Measurements from ENCODE around the gene SPRY4. TPM values are rescaled to one million over a fixed set of nuclear protein-coding genes. Genes with fewer than 3 reads are reported as not detected.

SPRY4 gene
- total RNA-seq, 4 donors from 2014 or later = 15.4 to 29.0 (median 24.5) TPM

DNA sequence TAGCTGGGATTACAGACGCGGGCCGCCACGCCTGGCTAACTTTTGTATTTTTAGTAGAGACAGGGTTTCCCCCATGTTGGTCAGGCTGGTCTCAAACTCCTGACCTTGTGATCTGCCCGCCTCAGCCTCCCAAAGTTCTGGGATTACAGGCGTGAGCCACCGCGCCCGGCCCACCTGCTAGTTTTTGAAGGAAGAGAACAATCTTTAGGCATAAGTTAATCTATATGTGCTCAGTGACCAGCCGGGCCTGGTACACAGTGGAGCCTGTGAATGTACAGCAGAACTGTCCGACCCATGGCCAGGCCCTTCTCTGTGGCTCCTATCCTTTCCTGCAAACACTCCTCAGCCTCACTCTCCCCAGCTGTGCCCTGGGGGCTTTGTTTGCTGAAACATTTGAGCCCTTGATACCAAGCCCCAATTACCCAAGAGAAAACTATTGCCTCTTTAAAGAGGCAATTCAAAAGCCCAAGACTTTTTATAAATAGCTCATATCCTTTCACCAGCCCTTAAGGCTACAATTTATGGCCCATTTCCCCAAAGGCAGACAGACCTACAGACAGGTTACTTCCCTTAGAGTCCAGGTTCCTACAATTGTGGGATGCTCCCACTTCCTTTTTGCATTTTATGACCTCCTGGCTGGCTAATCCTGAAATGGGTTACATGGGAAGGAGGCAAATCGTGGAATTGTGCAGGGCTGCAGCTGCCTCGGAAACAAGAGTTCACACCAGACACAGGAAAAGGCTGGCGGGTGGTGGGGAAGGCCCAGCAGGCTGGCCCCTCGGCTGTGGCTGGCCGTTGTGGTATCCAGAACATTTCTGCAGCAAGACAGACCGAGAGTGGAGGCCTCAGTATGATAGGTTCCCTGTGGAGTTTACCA lies 37.5 kb downstream of the SPRY4 start:
- intact Hi-C loops (cut with DNase I) = no loop called here

GRCh38 chr5:142286111-142286510 lies 38.7 kb downstream of the SPRY4 start:
- TF ChIP-seq CTCF (IDR thresholded peaks at IDR 0.05) (no peak), EP300 (IDR thresholded peaks at IDR 0.05) (no peak), POLR2A (IDR thresholded peaks at IDR 0.05; ENCODE audit: low read depth) (no peak), POLR2AphosphoS5 (IDR thresholded peaks at IDR 0.05) (no peak)
- H3K4me1 ChIP-seq = peaks cover 0 to 10% (median 8%) of the 10 kb centered on the region in 4 donors
- H3K27me3 ChIP-seq = no peaks in the 10 kb centered on the region
- no peak overlapping the region for H3K4me3 ChIP-seq
- H3K36me3 ChIP-seq = no peaks in the 10 kb centered on the region
- no peak for DNase-seq (ENCODE audit: extremely low spot score)
- H3K27ac ChIP-seq (replicated peaks in 1 of 4) = no peak overlapping the region
- intact Hi-C loops (cut with DNase I) = no loop called here
- H3K9me3 ChIP-seq = no peaks in the 10 kb centered on the region
- 95% methylated on average over 12 of the region's 12 CpGs for WGBS

More for the DNA sequence above, 37.5 kb downstream of the SPRY4 start:
- Histone ChIP-seq H3K27me3 (no peaks in the 10 kb centered on the region), H3K4me3 (no peak overlapping the region), H3K36me3 (no peaks in the 10 kb centered on the region), H3K9me3 (no peaks in the 10 kb centered on the region), H3K27ac (replicated peaks in 1 of 4) (no peak overlapping the region), H3K4me1 (peaks cover 0 to 10% (median 7%) of the 10 kb centered on the region in 4 donors)
- DNase-seq (ENCODE audit: extremely low spot score) = no peak
- 86% methylated on average over 16 of the region's 17 CpGs for WGBS
- TF ChIP-seq EP300 (IDR thresholded peaks at IDR 0.05) (no peak), CTCF (IDR thresholded peaks at IDR 0.05) (no peak), POLR2AphosphoS5 (IDR thresholded peaks at IDR 0.05) (no peak), POLR2A (IDR thresholded peaks at IDR 0.05; ENCODE audit: low read depth) (no peak)

DNA sequence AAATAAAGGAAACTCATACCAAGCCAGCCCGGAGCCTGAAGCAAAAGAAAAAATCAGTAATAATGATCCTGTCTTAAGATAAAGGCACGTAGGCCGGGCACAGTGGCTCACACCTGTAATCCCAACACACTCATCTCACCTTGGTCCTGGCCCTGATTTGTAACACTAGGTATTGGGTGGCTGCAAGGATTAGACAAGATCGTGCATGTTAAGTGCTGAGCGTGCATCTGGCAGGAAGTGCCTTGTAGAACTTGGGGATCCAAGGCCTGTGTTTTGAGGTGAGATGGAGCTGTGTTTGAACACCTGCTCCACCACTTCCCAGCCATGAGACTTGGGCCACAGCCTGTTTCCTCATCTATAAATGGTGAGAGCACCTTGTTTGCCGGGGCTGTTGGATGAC lies 41.5 kb downstream of the SPRY4 start:
- 92% methylated on average over 6 of the region's 6 CpGs for WGBS
- TF ChIP-seq EP300 (IDR thresholded peaks at IDR 0.05) (no peak), POLR2A (IDR thresholded peaks at IDR 0.05; ENCODE audit: low read depth) (no peak), POLR2AphosphoS5 (IDR thresholded peaks at IDR 0.05) (no peak), CTCF (IDR thresholded peaks at IDR 0.05) (no peak)
- intact Hi-C loops (cut with DNase I) = no loop called here
- Histone ChIP-seq H3K4me3 (no peak overlapping the region), H3K27ac (replicated peaks in 1 of 4) (no peak overlapping the region), H3K9me3 (no peaks in the 10 kb centered on the region), H3K27me3 (no peaks in the 10 kb centered on the region), H3K4me1 (peaks cover 0 to 21% (median 7%) of the 10 kb centered on the region in 4 donors), H3K36me3 (no peaks in the 10 kb centered on the region)
- DNase-seq (ENCODE audit: extremely low spot score) = no peak

DNA sequence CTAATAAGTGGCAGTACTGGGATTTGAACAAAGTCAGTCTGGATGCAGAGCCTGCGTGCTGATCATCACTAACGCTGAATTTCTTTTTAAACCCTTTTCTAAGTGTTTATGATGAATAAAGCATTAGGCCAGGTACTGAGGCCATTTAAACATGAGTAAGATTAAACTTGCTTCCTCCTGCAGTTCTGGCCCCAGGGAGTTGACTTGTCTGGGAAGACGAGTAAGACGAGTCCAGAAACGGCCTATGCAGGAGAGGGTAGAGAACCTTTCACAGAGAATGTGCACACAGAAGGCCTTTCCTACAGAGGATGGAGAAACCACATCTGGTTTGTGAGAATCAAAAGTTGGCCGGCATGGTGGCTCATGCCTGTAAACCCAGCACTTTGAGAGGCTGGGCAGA lies 42.9 kb downstream of the SPRY4 start:
- H3K27me3 ChIP-seq = no peaks in the 10 kb centered on the region
- TF ChIP-seq CTCF (IDR thresholded peaks at IDR 0.05) (no peak), EP300 (IDR thresholded peaks at IDR 0.05) (no peak), POLR2A (IDR thresholded peaks at IDR 0.05; ENCODE audit: low read depth) (no peak), POLR2AphosphoS5 (IDR thresholded peaks at IDR 0.05) (no peak)
- no peak for DNase-seq (ENCODE audit: extremely low spot score)
- H3K9me3 ChIP-seq = no peaks in the 10 kb centered on the region
- no peak overlapping the region for H3K27ac ChIP-seq (replicated peaks in 1 of 4)
- intact Hi-C loops (cut with DNase I) = no loop called here
- H3K4me3 ChIP-seq = no peak overlapping the region
- peaks cover 0 to 21% (median 4%) of the 10 kb centered on the region in 4 donors for H3K4me1 ChIP-seq
- WGBS = 92% methylated on average over 6 of the region's 6 CpGs
- H3K36me3 ChIP-seq = no peaks in the 10 kb centered on the region

All from esophagus muscularis mucosa (tissue), 4 donors.